HG02970 (cell line): ENCODE measurements around the gene IGSF21.

Experiments
- ATAC-seq: cut with Tn5 transposase; IDR thresholded peaks from one replicate; pipeline ENCODE4 v1.9.1; 2021; ENCODE audit warnings: mild to moderate bottlenecking, moderate library complexity, moderate number of reproducible peaks; ENCODE audit not compliant: unreplicated experiment, low FRiP score

The IGSF21 gene

GRCh38 chr1:18384471-18384870 is 276.9 kb downstream of the IGSF21 start:
- no peak for ATAC-seq

- no peak for ATAC-seq
Measured at GRCh38 chr1:18385239-18385790, 277.7 kb downstream of the IGSF21 start.

- no peak for ATAC-seq
Measured at GRCh38 chr1:18386591-18386990, 279.0 kb downstream of the IGSF21 start.

GRCh38 chr1:18387307-18387706 is 279.7 kb downstream of the IGSF21 start:
- no peak for ATAC-seq

GRCh38 chr1:18390953-18391352 is 283.4 kb downstream of the IGSF21 start:
- no peak for ATAC-seq

GRCh38 chr1:18394563-18395156 is 287.1 kb downstream of the IGSF21 start:
- no peak for ATAC-seq

- no peak for ATAC-seq
Measured at GRCh38 chr1:18396247-18396980, 288.8 kb downstream of the IGSF21 start.

GRCh38 chr1:18397641-18398040 is 290.0 kb downstream of the IGSF21 start:
- no peak for ATAC-seq

- ATAC-seq = no peak
Measured at GRCh38 chr1:18398791-18399530, 291.4 kb downstream of the IGSF21 start.

GRCh38 chr1:18400347-18401102 is 292.9 kb downstream of the IGSF21 start:
- no peak for ATAC-seq

- no peak for ATAC-seq
Measured at GRCh38 chr1:18401921-18402320, 294.3 kb downstream of the IGSF21 start.

- no peak for ATAC-seq
Measured at GRCh38 chr1:18404460-18404859, 296.9 kb downstream of the IGSF21 start.

GRCh38 chr1:18407166-18408045 is 299.8 kb downstream of the IGSF21 start:
- ATAC-seq = no peak

GRCh38 chr1:18408656-18409370 is 301.2 kb downstream of the IGSF21 start:
- ATAC-seq = no peak

- no peak for ATAC-seq
Measured at GRCh38 chr1:18409609-18410237, 302.1 kb downstream of the IGSF21 start.

- no peak for ATAC-seq
Measured at GRCh38 chr1:18410407-18410806, 302.8 kb downstream of the IGSF21 start.

- no peak for ATAC-seq
Measured at GRCh38 chr1:18411321-18411720, 303.7 kb downstream of the IGSF21 start.

GRCh38 chr1:18411820-18412641 is 304.4 kb downstream of the IGSF21 start:
- no peak for ATAC-seq
